H54 (cell line): ENCODE results near the gene PRSS38.
A peak's percentile ranks its signal among the peaks of the same experiment; 100 is the strongest.

Experiments
- DNase-seq: peaks from one replicate; pipeline ENCODE4 v3.0.0; 2011; ENCODE audit warnings: low spot score, mixed read lengths; ENCODE audit not compliant: insufficient read length
- FAIRE-seq: peaks from 3 replicates; lab custom pipeline; 2011; peaks lifted over from hg19 to GRCh38; lab: Jason Lieb, UNC
- POLR2A ChIP-seq: IDR thresholded peaks from 2 replicates; pipeline ENCODE4 v1.6.1; 2011; ENCODE audit warnings: low read depth, mild to moderate bottlenecking, low read length

The PRSS38 gene

GRCh38 chr1:227885135-227885647 is 69.7 kb downstream of the PRSS38 start:
- DNase-seq = no peak
- FAIRE-seq = no peak
- no peak for TF ChIP-seq POLR2A

DNA sequence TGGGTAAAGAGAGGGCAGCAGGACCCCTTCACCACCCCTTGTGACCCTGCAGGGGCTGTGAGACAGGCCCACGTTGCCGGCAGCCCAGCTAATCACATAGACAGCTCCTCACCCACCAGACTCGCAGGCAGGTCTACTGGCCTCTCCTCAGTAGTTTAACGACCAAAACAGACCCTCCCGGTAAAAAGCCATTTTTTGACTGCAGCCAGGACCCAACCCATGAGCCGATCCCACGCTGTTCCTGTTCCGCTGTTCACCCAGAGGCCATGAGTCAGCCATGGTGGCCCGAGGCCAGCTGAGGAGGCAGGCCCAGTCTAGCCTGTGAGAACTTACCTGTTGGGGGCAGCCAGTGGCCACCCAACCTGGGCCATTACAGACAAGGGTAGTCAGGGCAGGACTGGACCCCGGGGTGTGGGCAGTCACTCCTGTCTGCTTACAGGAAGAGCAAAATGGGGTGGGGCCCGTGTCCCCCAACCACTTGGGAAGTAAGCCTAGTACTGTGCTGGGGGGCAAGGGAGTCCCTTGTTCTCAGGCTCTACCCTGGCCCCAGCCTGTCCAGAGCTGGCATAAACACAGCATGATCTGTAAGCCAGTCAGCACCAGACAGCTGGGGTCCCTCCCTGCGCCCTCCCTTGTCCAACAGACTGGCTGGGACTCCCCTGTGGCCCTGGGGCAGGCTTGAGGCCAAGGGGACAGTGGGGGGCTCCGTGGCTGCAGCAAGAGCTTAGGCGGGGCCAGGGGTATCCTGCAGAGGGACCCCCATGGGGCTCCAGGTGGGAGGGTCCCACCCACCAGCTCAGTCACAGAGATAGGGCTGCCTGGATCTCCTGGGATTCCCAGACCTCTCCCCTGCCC is 70.4 kb downstream of the PRSS38 start:
- TF ChIP-seq POLR2A = no peak
- peak; percentile 93 for DNase-seq
- FAIRE-seq = peak; percentile 69

- TF ChIP-seq POLR2A = no peak
- FAIRE-seq = no peak
- peak; percentile 2 for DNase-seq
Measured at GRCh38 chr1:227886503-227886961, 71.1 kb downstream of the PRSS38 start.

DNA sequence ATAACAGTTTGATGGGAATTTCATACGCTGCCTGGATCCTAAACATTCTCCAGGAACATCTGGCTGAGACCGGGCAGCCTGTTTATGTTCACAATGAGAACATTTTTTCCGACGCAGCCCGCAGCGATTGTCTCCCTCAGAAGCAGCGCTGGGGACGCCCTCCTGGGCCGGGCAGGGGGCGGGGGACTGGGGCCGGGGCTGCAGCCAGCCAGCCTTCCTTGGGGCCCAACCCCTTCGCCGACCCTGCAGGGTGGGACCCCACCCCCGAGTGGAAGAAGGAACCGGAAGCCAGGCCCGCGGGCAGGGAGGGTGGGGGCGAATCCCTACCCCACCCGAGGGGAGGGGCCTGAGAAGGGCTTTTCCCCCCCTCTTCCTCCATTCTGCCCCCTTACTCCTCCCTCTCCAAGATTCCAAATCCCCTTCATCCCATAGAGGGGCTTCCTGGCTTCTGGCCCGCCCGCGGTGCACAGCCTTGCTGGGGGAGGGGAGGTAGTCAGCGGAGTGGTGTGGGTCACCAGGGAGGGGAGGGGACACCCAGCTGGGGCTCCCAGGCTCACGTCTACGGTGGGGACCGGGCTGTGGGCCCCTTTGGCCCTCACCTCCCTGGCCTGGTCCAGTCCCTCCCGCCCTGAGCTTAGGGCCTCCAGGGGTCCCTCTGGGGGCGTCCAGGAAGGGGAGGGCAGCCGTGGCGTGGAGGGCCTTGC is 71.7 kb downstream of the PRSS38 start:
- FAIRE-seq (no peak), DNase-seq (peak; percentile 3)
- no peak for TF ChIP-seq POLR2A

GRCh38 chr1:227887697-227888403 is 72.4 kb downstream of the PRSS38 start:
- no peak for DNase-seq
- no peak for TF ChIP-seq POLR2A
- no peak for FAIRE-seq

DNA sequence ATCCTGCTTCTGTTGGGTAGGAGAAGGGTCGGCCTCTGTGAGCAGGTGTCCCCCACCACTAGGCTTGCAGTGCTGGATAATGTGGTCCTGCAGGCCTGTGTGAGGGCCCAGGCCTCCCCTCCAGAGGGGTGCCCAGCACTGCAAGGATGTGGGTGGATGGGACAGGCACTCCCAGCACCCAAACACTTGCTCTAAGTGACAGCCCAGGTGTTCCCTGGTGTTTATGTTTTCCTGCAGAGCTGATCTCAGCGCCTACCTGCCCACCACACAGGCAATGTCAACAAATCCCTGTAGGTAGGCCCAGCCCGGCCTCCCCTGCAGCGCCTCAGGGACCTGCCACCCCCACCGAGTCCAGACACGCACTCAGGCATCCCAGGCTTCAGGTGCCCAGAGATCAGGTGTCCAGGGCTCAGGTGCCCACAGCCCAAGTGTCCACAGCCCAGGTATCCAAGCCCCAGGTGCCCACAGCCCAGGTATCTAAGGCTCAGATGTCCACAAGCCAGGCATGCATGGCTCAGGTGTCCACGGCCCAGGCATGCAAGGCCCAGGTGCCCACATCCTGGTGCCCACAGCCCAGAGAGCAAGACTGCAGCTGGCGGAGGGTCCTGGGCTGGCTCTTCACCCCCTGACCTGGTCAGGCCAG is 73.0 kb downstream of the PRSS38 start:
- DNase-seq (no peak), FAIRE-seq (no peak)
- TF ChIP-seq POLR2A = no peak

DNA sequence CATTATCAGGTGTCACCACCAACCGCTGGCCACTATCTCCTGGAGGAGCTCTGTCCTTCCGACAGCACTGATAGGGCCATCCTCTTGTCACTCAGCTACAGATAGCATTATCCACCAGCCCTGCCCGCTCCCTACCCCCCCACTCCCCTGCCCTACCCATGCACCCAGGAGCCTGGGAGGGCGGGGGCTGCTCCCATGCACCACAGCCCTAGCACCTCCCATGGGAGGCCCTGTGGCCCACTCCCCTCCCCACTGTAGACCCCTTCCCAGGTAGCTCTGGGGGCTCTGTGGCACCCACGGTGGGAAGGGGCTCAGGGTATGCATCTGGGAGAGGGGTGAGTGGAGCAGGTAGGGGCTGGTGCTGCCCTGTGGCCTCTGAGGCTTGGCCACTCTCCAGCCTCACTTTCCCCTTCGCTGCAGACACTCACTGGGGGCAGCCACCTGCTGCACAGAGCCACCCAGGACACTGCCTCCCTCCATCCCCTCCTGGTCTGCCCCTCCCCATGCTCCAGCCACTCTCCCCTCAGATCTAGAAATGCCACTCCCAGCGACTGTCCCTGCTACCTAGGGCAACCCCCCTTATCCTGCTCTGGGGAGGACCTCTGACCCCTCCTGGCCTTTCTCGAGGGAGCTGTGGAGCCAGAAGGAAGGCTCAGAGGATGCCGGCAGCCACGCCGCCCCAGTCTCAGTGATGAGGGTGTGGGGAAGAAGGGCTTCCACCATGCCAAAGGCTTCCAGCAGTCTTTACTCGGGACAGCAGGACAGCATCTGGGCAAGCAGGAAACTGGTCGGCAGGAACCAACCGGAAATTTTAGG is 73.8 kb downstream of the PRSS38 start:
- no peak for TF ChIP-seq POLR2A
- no peak for FAIRE-seq

DNA sequence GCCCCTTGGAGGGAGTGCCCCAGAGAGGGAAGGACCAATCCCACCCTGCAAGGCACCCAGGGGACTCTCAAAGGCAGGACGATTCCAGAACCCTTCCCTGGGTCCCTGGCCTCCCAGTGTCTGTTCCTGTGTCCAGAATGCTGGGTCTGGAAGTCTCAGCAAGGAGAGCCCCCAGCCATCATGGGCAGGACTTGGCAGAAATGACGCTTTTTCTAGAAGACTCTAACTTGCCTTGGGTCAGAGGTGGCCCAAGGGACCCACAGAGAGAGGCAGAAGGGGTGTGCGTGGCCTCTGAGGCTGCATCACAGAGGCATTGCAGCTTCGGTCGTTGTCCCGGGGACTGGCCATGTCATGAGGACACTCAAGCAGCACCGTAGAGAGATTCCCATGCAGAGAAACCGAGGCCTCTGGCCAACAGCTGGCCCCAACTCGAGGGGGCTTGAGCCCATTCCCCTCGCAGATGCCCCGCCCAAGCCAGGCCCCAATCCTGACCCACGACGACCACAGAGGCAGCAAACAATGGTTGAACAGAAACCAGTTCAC is 74.5 kb downstream of the PRSS38 start:
- FAIRE-seq (no peak), DNase-seq (no peak)
- TF ChIP-seq POLR2A = no peak

More for the DNA sequence above, 73.8 kb downstream of the PRSS38 start:
- DNase-seq = no peak

- no peak for TF ChIP-seq POLR2A
- FAIRE-seq = no peak
- DNase-seq = no peak
Measured at GRCh38 chr1:227890451-227891222, 75.2 kb downstream of the PRSS38 start.

DNA sequence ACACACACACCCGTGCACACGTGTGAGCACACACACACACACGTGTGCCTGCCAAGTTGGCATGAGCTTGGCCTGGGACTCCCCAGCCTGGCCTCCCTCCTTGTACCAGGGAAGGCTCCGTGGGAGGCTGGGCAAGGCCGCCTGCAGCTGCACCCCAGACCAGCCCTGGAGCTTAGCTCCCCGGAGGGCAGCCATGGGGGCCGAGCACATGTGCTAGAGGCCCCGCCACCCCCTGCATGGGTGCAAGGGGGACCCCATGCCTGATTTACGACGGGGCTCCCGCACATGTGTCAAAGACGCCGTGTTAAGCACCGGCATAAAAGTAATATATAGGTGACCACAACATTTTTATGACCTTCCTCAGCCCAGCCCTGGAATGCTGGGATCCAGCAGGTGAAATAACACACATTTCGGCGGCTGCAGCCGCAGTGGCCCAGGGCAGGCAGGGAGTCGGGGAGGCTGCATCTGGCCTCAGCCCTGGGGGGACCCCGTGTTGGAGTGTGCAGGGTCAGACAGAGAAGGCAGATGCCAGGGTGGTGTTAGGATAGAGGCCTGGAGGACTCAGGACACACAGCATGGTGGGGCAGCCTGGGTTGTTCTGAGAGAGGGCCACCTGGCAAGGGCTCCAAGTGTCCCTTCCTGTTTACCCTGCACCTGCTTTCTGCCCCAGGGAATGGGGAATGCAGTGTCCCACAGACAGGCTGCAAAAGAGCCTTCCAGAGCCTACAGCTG is 75.9 kb downstream of the PRSS38 start:
- DNase-seq = no peak

GRCh38 chr1:227891955-227892488 is 76.5 kb downstream of the PRSS38 start:
- TF ChIP-seq POLR2A = no peak
- FAIRE-seq = no peak
- DNase-seq = no peak

More for the DNA sequence above, 75.9 kb downstream of the PRSS38 start:
- FAIRE-seq = no peak
- TF ChIP-seq POLR2A = no peak
